Bone marrow (tissue), 2 donors: ENCODE results near the gene OR2A42.
"Not testable (repeated sequence)": the region's sequence is repeated elsewhere in the genome, so short reads cannot be mapped to it uniquely, and the experiment has no call there.

Experiments
- DNase-seq, 2 donors: peaks; one replicate each; lab custom pipeline; 2025; lab: John Stamatoyannopoulos, UW

The OR2A42 gene

GRCh38 chr7:144223675-144224074 is 15.7 kb downstream of the OR2A42 start:
- not testable (repeated sequence) for DNase-seq

GRCh38 chr7:144220531-144220930 is 18.9 kb downstream of the OR2A42 start:
- not testable (repeated sequence) for DNase-seq

GRCh38 chr7:144219149-144219548 is 20.3 kb downstream of the OR2A42 start:
- not testable (repeated sequence) for DNase-seq

GRCh38 chr7:144218581-144218980 is 20.8 kb downstream of the OR2A42 start:
- DNase-seq = not testable (repeated sequence)

GRCh38 chr7:144217200-144217599 is 22.2 kb downstream of the OR2A42 start:
- DNase-seq = not testable (repeated sequence)

GRCh38 chr7:144205306-144205705 is 34.1 kb downstream of the OR2A42 start:
- not testable (repeated sequence) for DNase-seq

GRCh38 chr7:144203086-144203485 is 36.3 kb downstream of the OR2A42 start:
- not testable (repeated sequence) for DNase-seq

GRCh38 chr7:144201978-144202377 is 37.4 kb downstream of the OR2A42 start:
- DNase-seq = not testable (repeated sequence)

GRCh38 chr7:144198934-144199333 is 40.5 kb downstream of the OR2A42 start:
- DNase-seq = not testable (repeated sequence)

- DNase-seq = not testable (repeated sequence)
These were observed 44.1 kb downstream of the OR2A42 start, which contains the start of gene ARHGEF35 for GRCh38 chr7:144195212-144195872. Gene ARHGEF35, minus strand, starts transcription at chr7:144195833. Its CDS starts 7,450 bp downstream, at chr7:144188383.

- not testable (repeated sequence) for DNase-seq
These were observed 45.0 kb downstream of the OR2A42 start for GRCh38 chr7:144194453-144194852.

- not testable (repeated sequence) for DNase-seq
These were observed 45.6 kb downstream of the OR2A42 start for GRCh38 chr7:144193782-144194181.

- not testable (repeated sequence) for DNase-seq
These were observed 50.7 kb downstream of the OR2A42 start for GRCh38 chr7:144188578-144189171.

- DNase-seq = not testable (repeated sequence)
These were observed 51.6 kb downstream of the OR2A42 start for GRCh38 chr7:144187848-144188247.

GRCh38 chr7:144183166-144183565 is 56.2 kb downstream of the OR2A42 start, which contains the start of gene CTAGE4:
Gene CTAGE4, plus strand, starts transcription at chr7:144183466. Its CDS starts 38 bp downstream, at chr7:144183504.
- DNase-seq = not testable (repeated sequence)

- DNase-seq = not testable (repeated sequence)
These were observed 60.3 kb downstream of the OR2A42 start for GRCh38 chr7:144179165-144179479.

- peak in 1 of 2 donors; percentile 1 for DNase-seq
These were observed 60.8 kb downstream of the OR2A42 start for GRCh38 chr7:144178380-144179164.
